GM18499 (cell line): ENCODE results near the gene TUG1.

Experiments used
- ATAC-seq: cut with Tn5 transposase; IDR thresholded peaks from one replicate; pipeline ENCODE4 v1.9.1; 2021; ENCODE audit warnings: moderate number of reproducible peaks; ENCODE audit not compliant: insufficient read depth, unreplicated experiment

The TUG1 gene

GRCh38 chr22:30996462-30996861 is 27.4 kb downstream of the TUG1 start:
- ATAC-seq = no peak

- ATAC-seq = no peak
Observed at GRCh38 chr22:30998329-30998728, 29.3 kb downstream of the TUG1 start.

GRCh38 chr22:31001124-31001770 is 32.2 kb downstream of the TUG1 start:
- ATAC-seq = no peak

DNA sequence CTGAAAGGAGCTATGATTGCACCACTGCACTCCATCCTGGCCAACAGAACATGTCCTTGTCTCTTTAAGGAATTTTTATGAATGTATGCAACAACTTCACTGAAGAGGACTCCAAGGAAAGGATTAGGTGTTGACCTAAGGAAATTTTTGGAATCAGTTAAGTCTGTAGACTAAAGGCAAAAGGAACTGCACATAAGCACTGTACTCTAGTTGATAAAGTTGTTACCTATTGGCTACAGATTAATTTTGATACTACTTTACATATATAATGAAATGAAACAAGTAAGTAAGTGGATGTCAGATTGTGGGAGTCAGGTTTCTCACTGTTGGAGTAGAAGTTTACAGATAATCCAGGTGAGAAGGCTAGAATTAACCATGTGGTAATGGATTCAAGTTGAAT is 36.5 kb downstream of the TUG1 start:
- ATAC-seq = no peak

DNA sequence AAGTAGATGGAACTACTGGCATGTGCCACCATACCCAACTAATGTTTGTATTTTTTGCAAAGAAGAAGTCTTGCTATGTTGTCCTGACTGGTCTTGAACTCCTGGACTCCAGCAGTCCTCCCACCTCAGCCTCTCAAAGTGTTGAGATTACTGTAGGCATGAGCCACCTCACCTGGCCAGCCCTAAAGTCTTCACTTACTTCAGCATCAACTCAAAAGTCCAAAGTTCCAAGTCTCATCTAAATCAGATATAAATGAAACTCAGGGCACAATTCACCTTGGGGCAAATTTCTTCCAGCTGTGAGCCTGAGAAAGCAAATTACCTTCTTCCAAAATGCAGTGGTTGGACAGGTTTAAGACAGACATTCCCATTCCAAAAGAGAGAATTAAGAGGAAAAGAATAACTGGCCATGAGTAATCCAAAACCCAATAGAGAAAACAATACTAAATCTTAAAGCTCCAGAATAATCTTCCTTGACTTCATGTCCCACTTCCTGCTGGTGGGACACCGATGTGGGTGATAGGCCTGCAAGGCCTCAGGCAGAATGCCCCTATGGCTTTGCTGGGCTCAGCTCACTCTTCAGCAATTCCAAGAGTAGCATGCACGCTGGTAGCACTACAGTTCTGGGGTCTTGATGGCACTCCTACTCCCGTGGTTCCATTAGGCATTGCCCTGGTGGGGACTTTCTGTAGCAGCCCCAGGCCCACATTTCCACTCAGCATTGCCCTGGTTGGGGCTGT is 50.3 kb downstream of the TUG1 start:
- no peak for ATAC-seq

- ATAC-seq = no peak
Observed at GRCh38 chr22:31020334-31020733, 51.3 kb downstream of the TUG1 start.

GRCh38 chr22:31022516-31022915 is 53.5 kb downstream of the TUG1 start:
- no peak for ATAC-seq
